Smooth muscle cell of trachea (primary cell): ENCODE measurements around the gene CSNK1G3. TPM values are rescaled to one million over a fixed set of nuclear protein-coding genes. Genes with fewer than 3 reads are reported as not detected.

Experiments used
- total RNA-seq: library from RNA; depleted of rRNA; stranded (reverse); fragments of >200 nt; gene quantifications from 2 replicates; pipeline ENCODE4 v1.2.1, GENCODE V29; 2014

CSNK1G3 gene
- 42.2 and 63.3 TPM in 2 replicates for total RNA-seq

GRCh38 chr5:123511648-123512605 is at the start of gene CSNK1G3:
TSS of gene CSNK1G3 (plus strand) at chr5:123512177. CDS start at chr5:123545664, 33,487 bp downstream.

Other genes with a start within 250 kb of the CSNK1G3 start
- gene CEP120, start 88.8 kb upstream of the CSNK1G3 start, total RNA-seq = 13.6 and 17.7 TPM in 2 replicates